Gastroesophageal sphincter (tissue), 4 donors: Measurements from ENCODE around the gene TOP1. TPM values are rescaled to one million over a fixed set of nuclear protein-coding genes. Genes with fewer than 3 reads are reported as not detected.

Experiments used
- ATAC-seq: fragments of 150-250 bp; one replicate; pipeline ENCODE4 v1.9.1; 2016; ENCODE audit warnings: mild to moderate bottlenecking, moderate library complexity
- H3K27ac ChIP-seq, 4 donors: fragments of 200-600 bp; sonication (generic) in 3 of 4; 1 replicate in 3 of 4; 2 replicates in 1 of 4; pipeline ENCODE4 v1.5.1; 2016 to 2019
- H3K27me3 ChIP-seq: fragments of 200-600 bp; sonication (generic); one replicate; pipeline ENCODE4 v1.5.1; 2019
- H3K36me3 ChIP-seq, 2 donors: fragments of 200-600 bp; sonication (generic); one replicate each; pipeline ENCODE4 v1.5.1; 2019; ENCODE audit warnings: control low read depth in 1 of 2
- H3K4me1 ChIP-seq, 3 donors: fragments of 200-600 bp; sonication (generic); 1 replicate in 2 of 3; 2 replicates in 1 of 3; pipeline ENCODE4 v1.5.1; 2016 to 2019; ENCODE audit warnings: control low read depth in 2 of 3
- H3K4me3 ChIP-seq, 2 donors: fragments of 200-600 bp; sonication (generic); one replicate each; pipeline ENCODE4 v1.5.1; 2019; ENCODE audit warnings: mild to moderate bottlenecking in 1 of 2, moderate library complexity in 1 of 2
- H3K9me3 ChIP-seq, 3 donors: fragments of 200-600 bp; sonication (generic); one replicate each; pipeline ENCODE4 v1.5.1; 2017 to 2019; ENCODE audit warnings: control low read depth in 2 of 3
- CTCF ChIP-seq, 4 experiments: fragments of 200-600 bp in 2 of 4; fragments of 450-650 bp in 2 of 4; sonication (generic) in 1 of 4; IDR thresholded peaks; one replicate each; pipeline ENCODE4 v1.5.1; 2017 to 2019; ENCODE audit warnings: antibody characterized with exemption in 4 of 4, mild to moderate bottlenecking in 2 of 4, moderate library complexity in 2 of 4
- EP300 ChIP-seq: sonication (generic); formaldehyde crosslinking; IDR thresholded peaks from one replicate; pipeline ENCODE4 v1.6.1; 2017; ENCODE audit warnings: antibody characterized with exemption, mild to moderate bottlenecking
- POLR2A ChIP-seq, 2 donors: fragments of 450-650 bp; IDR thresholded peaks; one replicate each; pipeline ENCODE4 v1.6.1; 2017; ENCODE audit warnings: antibody characterized with exemption in 2 of 2, mild to moderate bottlenecking in 2 of 2, moderate library complexity in 1 of 2
- POLR2AphosphoS5 ChIP-seq: sonication (generic); formaldehyde crosslinking; IDR thresholded peaks from one replicate; pipeline ENCODE4 v1.6.1; 2017; ENCODE audit warnings: antibody characterized with exemption
- WGBS, 2 donors: methylation state at CpG; one replicate each; pipeline ENCODE4 v1.1.5; 2018; ENCODE audit warnings: low coverage in 1 of 2; 5-methylcytosine and 5-hydroxymethylcytosine counted together
- total RNA-seq, 4 donors: library from RNA; depleted of rRNA; stranded (reverse); fragments of >200 nt; gene quantifications; one replicate each; pipeline ENCODE4 v1.1.0, GENCODE V29; 2016

Gene TOP1
- total RNA-seq, 4 donors from 2014 or later: 22.0 to 31.6 (median 28.8) TPM

GRCh38 chr20:41119614-41120561 lies 91.3 kb downstream of the TOP1 start:
- Histone ChIP-seq H3K27me3 (no peaks in the 10 kb centered on the region), H3K36me3 (peaks cover 20 to 99% of the 10 kb centered on the region in 2 donors), H3K9me3 (no peaks in the 10 kb centered on the region), H3K4me1 (peaks cover 0 to 4% (median 0%) of the 10 kb centered on the region in 3 donors), H3K4me3 (no peak overlapping the region), H3K27ac (no peak overlapping the region)
- WGBS, 2 donors: 57 to 83% methylated on average over 4 to 5 of the region's 7 CpGs
- ATAC-seq: no peak
- TF ChIP-seq POLR2A (IDR thresholded peaks at IDR 0.05) (no peak), CTCF (IDR thresholded peaks at IDR 0.05) (no peak), POLR2AphosphoS5 (no peak), EP300 (no peak)

GRCh38 chr20:41121399-41121798 lies 92.8 kb downstream of the TOP1 start:
- H3K27me3 ChIP-seq: no peaks in the 10 kb centered on the region
- H3K36me3 ChIP-seq: peaks cover 11 to 98% of the 10 kb centered on the region in 2 donors
- H3K27ac ChIP-seq: no peak overlapping the region
- no peaks in the 10 kb centered on the region for H3K9me3 ChIP-seq
- WGBS, 2 donors: 82 to 94% methylated on average over 3 of the region's 3 CpGs
- H3K4me3 ChIP-seq: no peak overlapping the region
- no peak for ATAC-seq
- peaks cover 0 to 4% (median 0%) of the 10 kb centered on the region in 3 donors for H3K4me1 ChIP-seq
- no peak for TF ChIP-seq POLR2A (IDR thresholded peaks at IDR 0.05)
- no peak for TF ChIP-seq CTCF (IDR thresholded peaks at IDR 0.05)
- no peak for TF ChIP-seq EP300
- no peak for TF ChIP-seq POLR2AphosphoS5

- Histone ChIP-seq H3K27ac (no peak overlapping the region), H3K36me3 (peaks cover 7 to 78% of the 10 kb centered on the region in 2 donors), H3K4me3 (no peak overlapping the region), H3K27me3 (no peaks in the 10 kb centered on the region), H3K9me3 (no peaks in the 10 kb centered on the region), H3K4me1 (no peaks in the 10 kb centered on the region)
- ATAC-seq: no peak
- 79 to 85% methylated on average over 6 of the region's 6 CpGs for WGBS, 2 donors
- TF ChIP-seq CTCF (IDR thresholded peaks at IDR 0.05) (no peak), POLR2AphosphoS5 (no peak), EP300 (no peak), POLR2A (IDR thresholded peaks at IDR 0.05) (no peak)
Observed at GRCh38 chr20:41123631-41124030, 95.0 kb downstream of the TOP1 start.

- Histone ChIP-seq H3K27me3 (no peaks in the 10 kb centered on the region), H3K4me3 (no peak overlapping the region), H3K36me3 (peaks cover 7 to 68% of the 10 kb centered on the region in 2 donors), H3K27ac (no peak overlapping the region), H3K4me1 (no peaks in the 10 kb centered on the region), H3K9me3 (no peaks in the 10 kb centered on the region)
- TF ChIP-seq POLR2AphosphoS5 (no peak), POLR2A (IDR thresholded peaks at IDR 0.05) (no peak), CTCF (IDR thresholded peaks at IDR 0.05) (no peak), EP300 (no peak)
- WGBS, 2 donors: 67 to 75% methylated on average over 1 to 3 of the region's 3 CpGs
- ATAC-seq: no peak
Observed at GRCh38 chr20:41124451-41125094, 96.0 kb downstream of the TOP1 start.
